Posterior cingulate gyrus (tissue), 11 donors: Measurements from ENCODE around the gene L3MBTL4.

Experiments
- DNase-seq, 10 donors: peaks; one replicate each; pipeline versions ENCODE4 v3.0.0 to v3.0.0-alpha.2; 2020 to 2021; ENCODE audit warnings: mixed read lengths in 3 of 10
- intact Hi-C: fragments of 100-400 bp; cut with DNase I; formaldehyde crosslinking; loops from one replicate; pipeline ENCODE4 v1.15.1; 2023

The L3MBTL4 gene

GRCh38 chr18:6010921-6011320 lies 403.8 kb downstream of the L3MBTL4 start:
- intact Hi-C loops: no loop called here
- DNase-seq: no peak

DNA sequence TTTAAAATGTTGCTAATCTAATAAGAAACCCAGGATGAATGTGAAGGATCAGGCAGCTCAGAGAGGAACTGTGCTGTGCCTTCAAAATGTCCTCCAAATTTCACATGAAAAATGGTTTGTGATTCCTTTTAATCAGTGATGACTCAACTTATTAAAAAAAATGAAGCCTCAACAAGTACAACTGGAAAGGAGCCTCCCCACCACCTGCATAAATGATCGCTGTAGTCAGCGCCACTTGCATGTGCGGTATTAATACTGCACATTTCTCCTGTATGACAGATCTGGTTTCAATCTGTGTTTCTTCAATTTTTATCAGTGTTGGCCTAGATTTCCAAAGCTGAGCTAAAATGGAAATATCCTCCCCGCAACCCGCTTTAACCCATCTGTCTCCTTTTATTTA lies 404.4 kb downstream of the L3MBTL4 start:
- no peak for DNase-seq
- intact Hi-C loops: no loop called here

- intact Hi-C loops: no loop called here
- no peak for DNase-seq
These were observed 405.0 kb downstream of the L3MBTL4 start for GRCh38 chr18:6009756-6010155.

DNA sequence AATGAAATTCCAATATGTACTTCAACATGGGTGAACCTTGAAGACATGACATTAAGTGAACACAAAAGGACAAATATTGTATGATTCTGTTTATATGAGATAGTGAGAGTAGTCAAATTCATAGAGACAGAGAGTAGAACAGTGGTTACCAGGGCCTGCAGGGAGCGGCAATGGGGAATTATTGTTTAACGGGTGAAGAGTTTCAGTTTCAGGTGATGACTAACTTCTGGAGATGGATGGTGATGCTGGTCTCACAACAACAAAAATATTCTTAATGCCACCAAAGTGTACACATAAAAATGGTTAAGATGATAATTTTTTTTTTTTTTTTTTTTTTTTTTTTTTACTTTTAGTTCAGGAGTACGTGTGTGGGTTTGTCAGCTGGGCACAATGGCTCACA lies 410.0 kb downstream of the L3MBTL4 start:
- no peak for DNase-seq
- intact Hi-C loops: no loop called here

DNA sequence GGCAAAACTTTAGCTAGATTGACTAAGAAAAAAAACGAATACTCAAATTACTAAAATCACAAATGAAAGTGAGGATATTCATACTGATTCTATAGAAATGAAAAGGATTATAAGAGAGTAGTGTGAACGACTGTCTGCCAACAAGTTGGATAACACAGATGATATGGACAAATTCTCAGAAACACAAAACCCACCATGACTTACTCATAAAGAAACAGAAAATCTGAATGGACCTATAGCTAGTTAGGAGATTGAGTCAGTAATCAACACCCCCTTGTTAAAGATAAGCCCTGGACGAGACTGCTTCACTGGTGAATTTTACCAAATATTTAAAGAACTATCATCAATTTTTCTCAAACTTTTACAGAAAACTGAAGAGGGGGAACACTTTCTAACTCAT lies 410.6 kb downstream of the L3MBTL4 start:
- DNase-seq: no peak
- intact Hi-C loops: no loop called here

DNA sequence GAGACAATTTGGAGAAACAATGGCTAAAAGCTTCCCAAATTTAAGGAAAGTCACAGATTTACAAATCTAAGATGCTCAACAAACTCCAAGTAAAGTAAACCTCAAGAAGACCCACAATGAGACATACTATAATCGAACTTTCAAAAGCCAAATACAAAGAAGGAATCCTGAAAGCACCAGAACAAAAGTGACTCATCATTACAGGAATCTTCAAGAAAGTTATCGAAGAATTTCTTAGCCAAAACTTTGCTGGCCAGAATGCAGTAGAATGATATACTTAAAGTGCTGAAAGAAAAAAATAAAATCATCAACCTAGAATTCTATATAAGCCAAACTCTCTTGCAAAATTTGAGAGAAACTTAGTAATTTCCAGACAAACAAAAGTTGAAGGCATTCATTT lies 412.8 kb downstream of the L3MBTL4 start:
- intact Hi-C loops: no loop called here
- DNase-seq: no peak

DNA sequence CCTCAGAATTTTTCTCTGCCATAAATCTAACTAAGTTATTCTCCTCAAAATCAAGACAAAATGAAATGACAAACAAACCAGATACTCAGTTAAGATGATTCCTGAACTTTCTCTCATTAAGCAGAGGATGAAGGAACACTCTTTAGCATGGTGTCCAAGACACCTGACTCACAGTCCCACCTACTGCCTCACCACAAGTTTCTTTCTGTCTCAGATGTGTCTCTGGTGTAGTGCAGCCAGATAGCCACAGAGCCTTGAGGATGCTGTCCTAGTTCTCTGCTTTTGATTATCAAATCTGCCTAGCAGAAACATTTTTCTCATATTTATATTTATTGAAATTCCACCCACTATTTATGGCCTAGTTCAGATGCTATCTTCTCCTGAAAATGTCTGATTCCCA lies 415.8 kb downstream of the L3MBTL4 start:
- intact Hi-C loops: no loop called here

DNA sequence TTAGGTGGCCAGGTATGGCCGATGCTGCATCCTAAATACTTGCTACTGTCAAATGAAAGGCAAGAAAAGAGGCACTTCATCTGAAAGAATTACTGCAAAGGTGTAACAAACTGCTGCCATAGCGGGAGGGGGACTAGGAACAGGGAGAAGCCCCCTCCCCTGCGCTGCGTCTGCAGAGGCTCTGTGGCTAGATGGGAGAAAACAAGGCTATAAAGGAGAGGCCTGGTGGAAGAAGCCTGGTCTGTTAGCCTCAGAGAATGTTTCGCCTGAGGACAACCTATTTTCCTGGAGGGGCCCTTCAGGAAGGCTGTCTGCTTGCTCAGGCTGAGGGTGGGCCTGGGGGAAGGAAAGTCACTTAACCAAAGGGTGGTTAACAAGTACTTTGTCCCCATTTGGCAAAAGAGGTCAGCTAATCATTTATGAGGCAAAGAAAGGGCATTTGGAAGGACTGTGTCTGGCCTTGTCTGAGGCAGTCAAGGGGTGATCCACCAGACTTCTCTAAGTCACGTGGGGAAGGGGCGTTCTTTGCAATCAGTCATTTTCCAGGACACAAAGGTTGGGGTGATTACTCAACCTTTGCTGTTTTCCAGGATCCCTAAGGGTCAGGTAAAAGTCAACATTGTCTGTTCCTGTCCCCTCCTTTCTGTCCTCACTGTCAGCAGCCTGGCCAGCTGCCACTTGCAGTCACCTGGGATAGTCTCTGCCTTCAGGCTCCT lies 416.4 kb downstream of the L3MBTL4 start:
- DNase-seq: no peak
- intact Hi-C loops: no loop called here

More for the DNA sequence above, 415.8 kb downstream of the L3MBTL4 start:
- no peak for DNase-seq

DNA sequence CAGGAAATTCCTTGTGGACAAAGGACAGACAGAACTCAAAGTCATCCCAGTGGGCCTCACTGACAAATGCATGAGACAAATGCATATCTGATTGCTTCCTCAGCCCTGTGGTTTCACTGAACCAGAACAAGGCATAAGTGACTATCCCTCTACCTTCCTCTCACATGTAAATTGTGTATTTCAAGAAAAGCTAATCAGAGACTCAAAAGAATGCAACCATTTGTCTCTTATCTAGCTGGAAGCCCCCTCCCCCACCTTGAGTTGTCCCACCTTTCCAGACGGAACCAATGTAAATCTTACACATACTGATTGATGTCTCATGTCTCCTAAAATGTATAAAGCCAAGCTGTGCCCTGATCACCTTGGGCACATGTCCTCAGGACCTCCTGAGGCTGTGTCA lies 417.4 kb downstream of the L3MBTL4 start:
- DNase-seq: no peak
- intact Hi-C loops: no loop called here

DNA sequence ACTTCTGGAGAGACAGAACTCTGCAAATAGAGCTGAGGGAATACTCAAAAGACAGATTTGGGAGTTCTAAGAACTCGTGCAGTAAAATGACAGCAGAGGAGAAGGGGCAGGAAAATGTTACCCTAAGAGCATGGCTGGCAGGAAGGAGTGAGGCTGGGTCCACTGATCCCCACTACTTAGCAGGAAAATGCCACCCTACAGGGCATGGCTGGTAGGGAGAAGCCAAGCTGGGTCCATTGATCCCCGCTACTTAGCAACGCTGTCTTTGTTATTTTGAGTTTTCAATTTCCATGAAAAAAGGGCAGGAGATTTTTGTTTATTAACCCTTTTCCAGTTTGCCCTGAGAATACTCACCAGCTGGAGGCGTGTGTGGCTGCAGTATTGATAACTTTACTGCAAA lies 419.1 kb downstream of the L3MBTL4 start:
- intact Hi-C loops: no loop called here

GRCh38 chr18:5993938-5994337 lies 420.8 kb downstream of the L3MBTL4 start:
- no peak for DNase-seq
- intact Hi-C loops: no loop called here

More for the DNA sequence above, 419.1 kb downstream of the L3MBTL4 start:
- DNase-seq: no peak

DNA sequence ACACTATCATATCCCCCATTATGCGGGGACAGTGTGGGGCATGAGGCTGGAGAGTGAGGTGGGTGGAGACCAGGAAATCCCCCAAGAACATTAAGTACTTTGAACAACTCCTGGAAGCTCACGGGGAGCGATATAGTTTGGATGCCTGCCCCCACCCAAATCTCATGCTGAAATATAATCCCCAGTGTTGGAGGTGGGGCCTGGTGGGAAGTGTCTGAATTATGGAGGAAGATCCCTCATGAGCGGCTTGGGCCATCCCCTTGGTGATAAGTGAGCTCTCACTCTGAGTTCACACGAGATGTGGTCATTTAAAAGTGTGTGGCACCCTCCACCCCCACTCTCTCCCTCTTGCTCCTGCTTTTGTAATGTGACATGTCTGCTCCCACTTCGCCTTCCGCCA lies 422.3 kb downstream of the L3MBTL4 start:
- intact Hi-C loops: no loop called here
- no peak for DNase-seq

DNA sequence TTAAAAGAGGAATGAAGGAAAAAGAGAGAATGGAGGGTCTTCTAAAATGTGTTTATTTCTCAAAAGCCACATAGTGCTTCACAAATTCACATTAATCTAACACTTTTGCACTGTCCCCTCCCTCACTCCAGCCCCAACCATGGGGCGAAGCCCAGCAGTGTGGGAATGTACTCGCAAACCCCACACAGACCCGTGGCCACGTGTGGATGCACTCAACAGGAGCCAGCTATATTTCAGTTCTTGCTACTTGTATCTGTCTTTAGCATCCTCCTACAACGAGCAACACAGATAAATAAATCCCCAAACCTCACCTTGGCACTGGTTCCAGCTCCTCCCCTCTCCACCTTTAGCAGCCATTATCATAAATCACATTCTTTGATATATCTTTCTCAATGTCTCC lies 427.5 kb downstream of the L3MBTL4 start:
- DNase-seq: no peak
- intact Hi-C loops: no loop called here

DNA sequence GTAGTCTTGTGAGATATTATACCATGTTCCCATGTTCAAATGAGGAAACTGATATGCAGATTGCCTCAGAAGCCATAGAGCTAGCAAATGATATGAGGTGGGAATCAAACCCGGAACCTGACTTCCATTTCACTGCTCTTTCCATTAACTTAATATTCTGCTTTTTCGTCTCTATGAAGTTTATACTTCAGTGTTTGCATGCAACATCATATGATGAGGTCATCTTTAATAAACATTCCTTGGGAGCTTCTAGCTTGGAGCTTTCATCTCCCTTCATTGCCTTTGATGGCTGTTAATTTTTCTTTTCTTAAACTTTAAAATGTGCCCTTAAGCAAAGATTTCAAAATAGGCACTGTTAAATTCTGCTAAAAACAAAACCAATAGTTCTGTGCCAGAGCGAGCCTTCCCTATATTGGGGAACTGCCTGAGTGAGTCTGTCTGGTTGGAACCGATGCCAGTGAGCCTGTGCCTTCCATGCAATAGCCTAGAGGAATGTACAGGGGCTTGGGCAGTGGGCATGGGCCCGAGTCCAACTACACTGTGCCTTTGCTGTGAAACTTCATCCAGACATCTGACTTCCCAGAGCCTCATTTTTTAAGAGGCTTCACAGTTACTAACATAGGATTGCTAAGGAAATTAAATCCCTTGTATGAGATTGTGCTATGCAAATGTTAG lies 428.3 kb downstream of the L3MBTL4 start:
- peak in 1 of 10 donors; percentile 75 for DNase-seq
- intact Hi-C loops: no loop called here

DNA sequence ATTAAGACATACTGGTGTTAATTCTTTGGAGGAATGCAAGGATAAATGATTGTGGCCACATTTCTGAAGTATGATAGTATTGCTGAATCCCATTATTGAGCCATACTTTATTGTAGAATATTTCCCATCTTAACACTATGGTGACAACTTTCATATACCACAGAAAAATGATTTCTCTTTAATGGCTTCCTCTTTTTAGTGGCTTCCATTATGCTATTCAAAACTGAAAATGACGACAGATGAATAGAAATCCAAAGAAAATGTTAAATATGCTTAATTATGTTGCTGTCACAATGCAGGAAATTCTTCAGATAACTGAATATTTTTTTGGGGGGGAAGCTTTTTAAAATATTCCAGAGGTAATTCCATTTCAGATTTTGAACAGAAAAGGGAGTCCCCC lies 430.5 kb downstream of the L3MBTL4 start:
- intact Hi-C loops: no loop called here

GRCh38 chr18:5983488-5983887 lies 431.2 kb downstream of the L3MBTL4 start:
- intact Hi-C loops: no loop called here
- DNase-seq: no peak

More for the DNA sequence above, 430.5 kb downstream of the L3MBTL4 start:
- DNase-seq: no peak

DNA sequence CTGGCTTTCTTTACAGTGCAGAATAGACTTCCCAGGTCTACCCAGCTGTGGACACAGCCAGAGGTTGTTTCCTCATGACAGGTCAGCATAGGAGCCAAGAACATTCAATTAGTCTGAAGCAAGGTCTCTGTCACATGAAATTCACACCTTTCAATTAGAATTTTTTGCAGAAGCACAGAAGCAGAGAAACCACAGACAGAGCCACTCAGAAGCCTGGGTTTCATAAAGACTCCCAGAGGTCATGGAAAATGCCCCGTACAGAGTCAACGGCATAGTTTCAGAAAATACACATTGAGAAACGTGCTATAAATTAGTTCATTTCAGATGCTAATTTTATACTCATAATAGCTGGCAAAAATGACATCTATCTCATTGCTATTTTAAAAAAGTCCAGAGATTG lies 432.4 kb downstream of the L3MBTL4 start:
- intact Hi-C loops: no loop called here

DNA sequence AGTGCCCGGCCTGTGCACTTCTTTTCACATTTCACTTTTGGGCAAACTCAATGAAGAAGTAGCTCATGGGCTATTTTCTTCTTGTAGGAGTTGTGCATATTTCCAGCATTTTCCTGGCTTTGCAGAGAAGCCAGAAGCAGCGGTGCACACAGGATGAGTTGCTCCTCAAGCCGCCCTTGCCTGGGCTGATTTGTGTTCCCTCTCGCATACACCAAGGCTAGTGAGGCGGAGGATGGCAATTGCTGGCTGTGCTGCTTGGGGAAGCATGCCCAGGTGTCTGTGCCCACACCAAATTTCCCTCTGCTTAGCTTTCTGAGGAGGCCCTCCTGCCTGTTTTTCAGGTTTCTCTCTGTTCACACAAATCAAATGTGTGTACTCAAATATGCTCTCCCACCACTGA lies 434.0 kb downstream of the L3MBTL4 start:
- intact Hi-C loops: no loop called here
- peak in 1 of 10 donors; percentile 71 for DNase-seq

More for the DNA sequence above, 432.4 kb downstream of the L3MBTL4 start:
- no peak for DNase-seq

DNA sequence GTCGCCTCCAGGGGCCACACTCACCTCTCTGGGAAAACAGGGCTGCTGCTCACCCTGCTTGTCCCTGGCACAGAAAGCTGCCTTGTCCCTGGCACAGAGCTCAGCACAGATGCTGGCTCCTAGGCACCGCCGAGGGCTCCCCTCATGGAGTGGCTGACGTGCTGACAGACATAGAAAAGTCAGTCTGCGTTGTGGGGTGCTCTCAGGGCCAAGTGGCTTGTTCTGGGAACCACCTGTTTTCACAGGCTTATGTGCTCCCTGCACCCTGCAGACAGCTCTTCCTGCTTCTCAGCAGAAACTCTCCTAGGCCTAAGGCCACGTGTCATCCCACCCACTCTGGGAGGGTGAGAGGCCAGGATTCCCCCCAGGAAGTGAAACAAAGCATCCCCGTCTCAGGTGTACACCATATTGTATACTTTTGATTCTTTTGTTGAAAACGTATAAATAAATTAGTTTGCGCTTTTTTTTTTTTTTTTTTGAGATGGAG lies 434.7 kb downstream of the L3MBTL4 start:
- intact Hi-C loops: no loop called here
- peak in 2 of 10 donors; percentile 75 to 87 for DNase-seq

DNA sequence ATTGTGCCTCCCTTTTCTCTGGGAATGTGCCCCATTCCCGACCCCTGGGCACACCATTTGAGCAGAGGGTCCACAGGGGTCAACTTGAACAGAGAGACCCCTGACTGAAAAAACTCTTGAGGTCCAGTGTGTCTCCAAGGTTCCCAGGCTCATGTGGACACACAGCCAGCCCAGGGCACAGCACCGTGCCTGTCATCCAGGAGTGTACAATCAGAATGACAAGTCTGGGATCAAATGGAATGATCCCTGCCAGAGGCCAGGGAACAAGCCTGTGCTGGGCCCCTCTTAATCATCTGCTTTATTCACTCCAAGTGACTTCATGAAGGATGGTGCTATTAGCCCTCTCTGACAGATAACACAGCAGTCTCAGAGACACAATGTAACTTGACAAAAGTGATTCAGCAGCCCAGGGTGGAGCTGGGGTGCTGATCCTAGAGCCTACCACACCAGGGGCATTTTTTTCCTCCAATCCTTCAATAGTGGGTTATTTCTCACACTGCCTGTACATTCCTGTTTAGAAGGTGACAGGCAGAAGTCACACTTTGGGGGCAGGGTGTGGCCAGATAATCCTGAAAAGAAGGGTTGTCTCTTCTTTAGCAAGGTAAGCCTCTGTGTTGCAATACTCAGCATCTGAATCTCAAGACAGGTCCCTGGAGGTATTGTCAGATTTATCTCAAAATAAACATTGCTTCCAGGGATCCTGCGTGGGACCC lies 435.4 kb downstream of the L3MBTL4 start:
- intact Hi-C loops: no loop called here
- DNase-seq: no peak

- intact Hi-C loops: no loop called here
- peak in 1 of 10 donors; percentile 70 for DNase-seq
These were observed 437.7 kb downstream of the L3MBTL4 start for GRCh38 chr18:5977022-5977421.
